ENCODE results near the gene SHMT2.

SHMT2 gene

GRCh38 chr12:57198329-57198728, 31.2 kb upstream of the SHMT2 start:
- DNase-seq (ENCODE audit: low read depth in 2 of 2), result no peak

- DNase-seq (ENCODE audit: low read depth in 2 of 2), result no peak
Measured at GRCh38 chr12:57199191-57199590, 30.3 kb upstream of the SHMT2 start.

- DNase-seq (ENCODE audit: low read depth in 2 of 2), result no peak
Measured at GRCh38 chr12:57200497-57200896, 29.0 kb upstream of the SHMT2 start.

GRCh38 chr12:57201219-57201618, 28.3 kb upstream of the SHMT2 start:
- DNase-seq (ENCODE audit: low read depth in 2 of 2), result no peak

- no peak for DNase-seq (ENCODE audit: low read depth in 2 of 2)
Measured at GRCh38 chr12:57201631-57202030, 27.9 kb upstream of the SHMT2 start.

- DNase-seq (ENCODE audit: low read depth in 2 of 2), result no peak
Measured at GRCh38 chr12:57202321-57202720, 27.2 kb upstream of the SHMT2 start.

GRCh38 chr12:57203201-57203600, 26.3 kb upstream of the SHMT2 start:
- no peak for DNase-seq (ENCODE audit: low read depth in 2 of 2)

- no peak for DNase-seq (ENCODE audit: low read depth in 2 of 2)
Measured at GRCh38 chr12:57203791-57204190, 25.7 kb upstream of the SHMT2 start.

GRCh38 chr12:57204454-57204853, 25.1 kb upstream of the SHMT2 start:
- no peak for DNase-seq (ENCODE audit: low read depth in 2 of 2)

- DNase-seq (ENCODE audit: low read depth in 2 of 2), result no peak
Measured at GRCh38 chr12:57205186-57205585, 24.3 kb upstream of the SHMT2 start.

GRCh38 chr12:57205931-57206330, 23.6 kb upstream of the SHMT2 start:
- no peak for DNase-seq (ENCODE audit: low read depth in 2 of 2)

- DNase-seq (ENCODE audit: low read depth in 2 of 2), result no peak
Measured at GRCh38 chr12:57207731-57208630, 21.5 kb upstream of the SHMT2 start.

GRCh38 chr12:57208631-57209282, 20.8 kb upstream of the SHMT2 start:
- no peak for DNase-seq (ENCODE audit: low read depth in 2 of 2)

- no peak for DNase-seq (ENCODE audit: low read depth in 2 of 2)
Measured at GRCh38 chr12:57209916-57210315, 19.6 kb upstream of the SHMT2 start.

GRCh38 chr12:57210461-57210860, 19.1 kb upstream of the SHMT2 start:
- no peak for DNase-seq (ENCODE audit: low read depth in 2 of 2)

GRCh38 chr12:57210926-57211692, 18.4 kb upstream of the SHMT2 start:
- no peak for DNase-seq (ENCODE audit: low read depth in 2 of 2)

GRCh38 chr12:57211791-57212700, 17.5 kb upstream of the SHMT2 start:
- no peak for DNase-seq (ENCODE audit: low read depth in 2 of 2)

GRCh38 chr12:57212701-57213057, 16.8 kb upstream of the SHMT2 start:
- no peak for DNase-seq (ENCODE audit: low read depth in 2 of 2)

- DNase-seq (ENCODE audit: low read depth in 2 of 2), result peak; percentile 65 to 69
Measured at GRCh38 chr12:57213058-57213715, 16.3 kb upstream of the SHMT2 start.

- DNase-seq (ENCODE audit: low read depth in 2 of 2), result no peak
Measured at GRCh38 chr12:57213763-57214397, 15.6 kb upstream of the SHMT2 start.
